GM12864 (cell line): ENCODE measurements around the gene SRPK3.

Experiments
- DNase-seq: peaks from one replicate; pipeline ENCODE4 v3.0.0-alpha.2; 2011; ENCODE audit warnings: low read depth
- H3K4me3 ChIP-seq: 2 replicates; pipeline ENCODE4 v1.5.1; 2011; ENCODE audit warnings: mild to moderate bottlenecking, low read depth, low read length, control low read depth
- CTCF ChIP-seq: IDR thresholded peaks from 2 replicates; pipeline ENCODE4 v1.5.1; 2011; ENCODE audit warnings: low read depth, mild to moderate bottlenecking, moderate library complexity, low read length, control low read depth, inconsistent platforms; ENCODE audit errors: missing control alignments

SRPK3 gene

GRCh38 chrX:153782871-153783270, 2.0 kb downstream of the SRPK3 start:
- no peak for DNase-seq
- H3K4me3 ChIP-seq = no peak overlapping the region
- no peak for TF ChIP-seq CTCF

- no peak for DNase-seq
- H3K4me3 ChIP-seq = no peak overlapping the region
- no peak for TF ChIP-seq CTCF
These were observed 2.7 kb downstream of the SRPK3 start for GRCh38 chrX:153783378-153784013.

GRCh38 chrX:153784325-153784967, 3.6 kb downstream of the SRPK3 start:
- no peak for TF ChIP-seq CTCF
- H3K4me3 ChIP-seq = no peak overlapping the region
- no peak for DNase-seq

GRCh38 chrX:153786669-153787068, 5.8 kb downstream of the SRPK3 start:
- TF ChIP-seq CTCF = no peak
- no peak overlapping the region for H3K4me3 ChIP-seq
- no peak for DNase-seq

- no peak for DNase-seq
- TF ChIP-seq CTCF = no peak
- H3K4me3 ChIP-seq = no peak overlapping the region
These were observed 8.8 kb downstream of the SRPK3 start for GRCh38 chrX:153789654-153790053.

GRCh38 chrX:153791104-153791852, 10.4 kb downstream of the SRPK3 start:
- DNase-seq = no peak
- H3K4me3 ChIP-seq = no peak overlapping the region
- TF ChIP-seq CTCF = no peak
